Brain microvascular endothelial cell (primary cell): ENCODE results near the gene ST3GAL5.
A peak's percentile ranks its signal among the peaks of the same experiment; 100 is the strongest.
"Not testable (repeated sequence)": the region's sequence is repeated elsewhere in the genome, so short reads cannot be mapped to it uniquely, and the experiment has no call there.

ENCODE experiments used
- DNase-seq: peaks from one replicate; pipeline ENCODE4 v3.0.0-alpha.2; 2020
- H3K27ac ChIP-seq: fragments of 250-450 bp; sonication (Bioruptor Pico); 2 replicates; pipeline ENCODE4 v1.5.1; 2020; ENCODE audit warnings: mild to moderate bottlenecking, moderate library complexity
- H3K27me3 ChIP-seq: fragments of 250-450 bp; sonication (Bioruptor Pico); replicated peaks from 2 replicates; pipeline ENCODE4 v1.5.1; 2020; ENCODE audit warnings: mild to moderate bottlenecking
- H3K36me3 ChIP-seq: fragments of 250-450 bp; sonication (Bioruptor Pico); replicated peaks from 2 replicates; pipeline ENCODE4 v1.5.1; 2020; ENCODE audit warnings: mild to moderate bottlenecking
- H3K4me3 ChIP-seq: 2 replicates; pipeline ENCODE4 v1.5.1; 2011; ENCODE audit warnings: low read depth, mild to moderate bottlenecking, control low read depth, low read length, moderate library complexity
- in situ Hi-C: cut with HindIII; loops from 2 replicates; pipeline ENCODE4 v1.10.0; 2017; ENCODE audit warnings: low sequenced_read_pairs, low pct_ligation_motif_present
- TF ChIP-seq, protein P1 (sequence below): IDR thresholded peaks from 2 replicates; pipeline ENCODE4 v1.5.1; 2011; ENCODE audit warnings: low read depth, mild to moderate bottlenecking, moderate library complexity, low read length, control low read depth, inconsistent platforms; ENCODE audit errors: missing control alignments

Gene ST3GAL5

GRCh38 chr2:85886590-85886989 lies 2.2 kb downstream of the ST3GAL5 start:
- Histone ChIP-seq H3K27ac (no peak overlapping the region), H3K27me3 (no peaks in the 10 kb centered on the region), H3K36me3 (no peaks in the 10 kb centered on the region), H3K4me3 (peak overlapping the region; percentile 65)
- peak; percentile 86 for DNase-seq
- in situ Hi-C loops = no loop called here
- TF ChIP-seq, protein P1, sequence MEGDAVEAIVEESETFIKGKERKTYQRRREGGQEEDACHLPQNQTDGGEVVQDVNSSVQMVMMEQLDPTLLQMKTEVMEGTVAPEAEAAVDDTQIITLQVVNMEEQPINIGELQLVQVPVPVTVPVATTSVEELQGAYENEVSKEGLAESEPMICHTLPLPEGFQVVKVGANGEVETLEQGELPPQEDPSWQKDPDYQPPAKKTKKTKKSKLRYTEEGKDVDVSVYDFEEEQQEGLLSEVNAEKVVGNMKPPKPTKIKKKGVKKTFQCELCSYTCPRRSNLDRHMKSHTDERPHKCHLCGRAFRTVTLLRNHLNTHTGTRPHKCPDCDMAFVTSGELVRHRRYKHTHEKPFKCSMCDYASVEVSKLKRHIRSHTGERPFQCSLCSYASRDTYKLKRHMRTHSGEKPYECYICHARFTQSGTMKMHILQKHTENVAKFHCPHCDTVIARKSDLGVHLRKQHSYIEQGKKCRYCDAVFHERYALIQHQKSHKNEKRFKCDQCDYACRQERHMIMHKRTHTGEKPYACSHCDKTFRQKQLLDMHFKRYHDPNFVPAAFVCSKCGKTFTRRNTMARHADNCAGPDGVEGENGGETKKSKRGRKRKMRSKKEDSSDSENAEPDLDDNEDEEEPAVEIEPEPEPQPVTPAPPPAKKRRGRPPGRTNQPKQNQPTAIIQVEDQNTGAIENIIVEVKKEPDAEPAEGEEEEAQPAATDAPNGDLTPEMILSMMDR = no peak

DNA sequence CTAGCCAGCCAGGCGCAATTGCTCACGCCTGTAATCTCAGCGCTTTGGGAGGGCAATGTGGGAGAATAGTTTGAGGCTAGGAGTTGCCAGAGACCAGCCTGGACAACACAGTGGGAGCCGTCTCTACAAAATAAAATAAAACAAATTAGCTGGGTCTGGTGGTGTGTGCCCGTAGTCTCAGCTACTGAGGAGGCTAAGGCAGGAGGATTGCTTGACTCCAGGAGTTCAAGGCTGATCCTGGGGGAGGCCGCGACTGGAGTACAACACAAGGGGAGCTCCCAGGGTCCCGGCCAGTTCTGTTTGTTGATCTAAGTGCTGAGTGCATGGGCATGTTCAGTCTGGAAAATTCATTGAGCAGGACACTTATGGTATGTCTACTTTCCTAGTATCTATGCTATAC lies 2.6 kb downstream of the ST3GAL5 start:
- H3K36me3 ChIP-seq = no peaks in the 10 kb centered on the region
- no peak overlapping the region for H3K4me3 ChIP-seq
- TF ChIP-seq, protein P1 = no peak
- no peak overlapping the region for H3K27ac ChIP-seq
- no peak for DNase-seq
- in situ Hi-C loops = no loop called here
- no peaks in the 10 kb centered on the region for H3K27me3 ChIP-seq

DNA sequence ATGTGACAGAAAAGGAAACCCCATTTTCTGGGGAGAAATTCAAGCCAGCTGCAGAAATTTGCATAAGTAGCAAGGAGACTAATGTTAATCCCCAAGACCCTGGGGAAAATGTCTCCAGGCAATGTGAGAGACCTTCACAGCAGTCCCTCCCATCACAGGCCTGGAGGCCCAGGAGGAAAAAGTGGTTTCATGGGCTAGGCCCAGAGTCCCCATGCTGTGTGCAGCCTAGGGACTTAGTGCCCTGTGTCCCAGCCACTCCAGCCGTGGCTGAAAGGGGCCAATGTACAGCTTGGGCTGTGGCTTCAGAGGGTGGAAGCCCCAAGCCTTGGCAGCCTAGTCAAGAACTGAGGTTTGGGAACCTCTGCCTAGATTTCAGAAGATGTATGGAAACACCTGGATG lies 7.0 kb downstream of the ST3GAL5 start:
- H3K27me3 ChIP-seq, H3K27ac ChIP-seq, H3K36me3 ChIP-seq, DNase-seq, H3K4me3 ChIP-seq, in situ Hi-C loops: not testable (repeated sequence)

GRCh38 chr2:85880716-85881328 lies 8.0 kb downstream of the ST3GAL5 start:
- H3K27me3 ChIP-seq, H3K36me3 ChIP-seq, H3K27ac ChIP-seq, DNase-seq, H3K4me3 ChIP-seq, in situ Hi-C loops: not testable (repeated sequence)

DNA sequence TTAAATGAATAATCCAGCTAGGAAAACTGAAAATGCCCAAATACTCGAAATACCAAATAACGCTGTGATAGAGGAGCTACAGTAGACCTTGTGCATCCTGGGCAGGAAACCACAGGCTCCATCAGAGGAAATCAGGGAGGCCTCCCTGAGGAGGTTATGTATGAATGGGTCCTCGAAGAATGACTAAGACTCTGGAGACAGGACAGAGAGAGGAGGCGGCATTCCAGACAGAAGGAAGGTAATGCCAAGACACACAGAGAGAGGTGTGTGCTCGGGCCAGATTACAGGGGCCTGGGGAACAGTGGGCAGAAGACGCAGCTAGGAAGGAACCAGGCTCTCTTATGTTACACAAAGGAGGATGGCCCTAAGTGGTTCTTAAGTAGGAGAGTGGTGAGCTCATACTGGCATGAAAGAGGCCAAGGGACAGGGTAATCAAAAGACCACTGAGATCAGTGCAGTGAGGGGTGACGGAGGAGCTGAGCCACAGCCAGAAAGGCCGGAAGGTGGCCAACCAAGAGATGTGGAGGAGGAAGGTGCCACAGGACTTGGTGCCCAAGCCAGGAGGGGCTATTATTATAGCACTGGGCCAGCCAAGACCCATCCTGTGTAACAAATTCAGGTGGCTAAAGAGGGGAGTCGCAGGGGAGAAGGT lies 9.9 kb downstream of the ST3GAL5 start:
- H3K4me3 ChIP-seq = no peak overlapping the region
- H3K36me3 ChIP-seq = no peaks in the 10 kb centered on the region
- TF ChIP-seq, protein P1 = no peak
- H3K27ac ChIP-seq = no peak overlapping the region
- in situ Hi-C loops = no loop called here
- no peaks in the 10 kb centered on the region for H3K27me3 ChIP-seq
- no peak for DNase-seq

DNA sequence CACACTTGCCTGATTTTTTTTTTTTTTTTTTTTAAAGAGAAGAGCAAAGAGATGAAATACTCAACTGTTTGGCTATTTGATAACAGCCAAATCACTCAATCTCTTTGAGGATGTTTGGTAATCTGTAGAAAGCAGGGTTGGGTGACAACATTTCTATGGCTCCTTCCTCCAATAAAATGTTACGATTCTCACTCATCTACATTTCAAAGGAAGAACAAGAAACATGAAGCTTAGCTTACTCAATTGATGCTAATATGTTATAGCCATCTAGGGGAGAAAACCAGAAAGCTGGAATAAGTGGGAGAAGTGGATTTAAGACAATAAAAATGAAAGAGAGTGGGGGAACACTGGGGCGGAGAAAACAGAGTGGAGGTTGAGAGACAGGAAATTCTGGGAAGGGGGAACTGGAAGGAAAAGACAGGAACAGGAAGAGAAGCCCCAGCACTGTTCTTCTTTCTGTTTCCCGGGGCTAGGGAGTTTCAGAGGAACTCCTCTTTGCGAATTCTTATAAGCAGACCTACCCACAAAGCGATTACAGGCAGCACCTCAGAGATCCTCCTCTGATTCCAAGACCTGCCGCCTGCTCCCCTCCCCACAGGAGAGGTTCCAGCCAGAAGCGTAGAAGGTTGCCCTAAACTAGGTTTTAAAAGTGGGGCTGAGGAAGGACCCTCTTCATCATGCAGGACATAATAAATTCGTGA lies 13.3 kb downstream of the ST3GAL5 start:
- no peaks in the 10 kb centered on the region for H3K36me3 ChIP-seq
- in situ Hi-C loops = no loop called here
- no peak overlapping the region for H3K27ac ChIP-seq
- TF ChIP-seq, protein P1 = no peak
- no peaks in the 10 kb centered on the region for H3K27me3 ChIP-seq
- H3K4me3 ChIP-seq = no peak overlapping the region
- DNase-seq = no peak

- TF ChIP-seq, protein P1 = peak; percentile 68
- no peak for DNase-seq
- Histone ChIP-seq H3K27me3 (no peaks in the 10 kb centered on the region), H3K27ac (no peak overlapping the region), H3K4me3 (no peak overlapping the region), H3K36me3 (no peaks in the 10 kb centered on the region)
- in situ Hi-C loops = no loop called here
Observed at GRCh38 chr2:85873679-85874078, 15.1 kb downstream of the ST3GAL5 start.
